Gastroesophageal sphincter (tissue), 3 donors: ENCODE measurements around the gene PYGM.

Experiments used
- POLR2A ChIP-seq, 2 donors: fragments of 450-650 bp; IDR thresholded peaks; one replicate each; pipeline ENCODE4 v1.6.1; 2017; ENCODE audit warnings: antibody characterized with exemption in 2 of 2, mild to moderate bottlenecking in 2 of 2, moderate library complexity in 1 of 2
- TF ChIP-seq, protein P1 (sequence below), 4 experiments: fragments of 200-600 bp in 2 of 4; fragments of 450-650 bp in 2 of 4; sonication (generic) in 1 of 4; IDR thresholded peaks; one replicate each; pipeline ENCODE4 v1.5.1; 2017 to 2019; ENCODE audit warnings: antibody characterized with exemption in 4 of 4, mild to moderate bottlenecking in 2 of 4, moderate library complexity in 2 of 4

DNA sequence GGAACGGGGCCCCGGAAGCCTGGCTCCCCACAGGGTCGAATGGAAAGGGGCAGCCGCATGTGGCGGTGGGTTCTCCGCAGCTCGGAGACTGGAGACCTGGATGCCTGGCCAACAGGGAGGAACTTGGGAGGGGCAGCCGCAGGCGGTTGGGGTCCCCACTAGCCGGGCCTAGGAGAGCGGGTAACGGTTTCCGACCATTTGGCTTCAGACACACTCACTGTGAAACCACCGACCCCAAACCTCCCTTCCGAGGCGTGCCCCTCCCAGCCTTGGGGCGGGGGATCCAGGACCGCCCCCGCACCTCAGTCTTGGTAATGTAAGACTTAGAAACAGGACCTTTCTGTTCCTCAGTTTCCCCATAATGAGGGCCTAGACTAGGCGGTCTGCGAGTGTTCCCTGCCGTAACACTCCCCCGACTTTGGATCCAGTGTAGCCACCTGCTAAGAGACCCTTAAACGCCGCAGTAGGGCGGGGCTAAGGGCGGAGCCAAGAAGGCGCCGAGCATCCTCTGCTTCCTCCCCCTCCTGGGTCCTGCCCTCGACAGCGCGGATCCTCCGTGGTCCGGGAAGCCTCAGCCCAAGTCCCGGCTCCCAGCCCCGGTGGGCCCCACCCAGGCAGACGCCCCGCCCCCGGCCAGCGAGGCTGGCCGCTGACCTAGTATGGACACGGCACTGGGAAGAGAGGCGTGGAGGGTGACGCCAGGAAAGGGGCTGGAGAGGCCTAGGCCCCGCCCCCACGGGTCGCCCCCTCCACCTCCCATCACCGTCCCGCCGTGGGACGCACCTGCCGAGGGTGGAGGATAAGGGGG, 14.0 kb downstream of the PYGM start:
- TF ChIP-seq, protein P1, sequence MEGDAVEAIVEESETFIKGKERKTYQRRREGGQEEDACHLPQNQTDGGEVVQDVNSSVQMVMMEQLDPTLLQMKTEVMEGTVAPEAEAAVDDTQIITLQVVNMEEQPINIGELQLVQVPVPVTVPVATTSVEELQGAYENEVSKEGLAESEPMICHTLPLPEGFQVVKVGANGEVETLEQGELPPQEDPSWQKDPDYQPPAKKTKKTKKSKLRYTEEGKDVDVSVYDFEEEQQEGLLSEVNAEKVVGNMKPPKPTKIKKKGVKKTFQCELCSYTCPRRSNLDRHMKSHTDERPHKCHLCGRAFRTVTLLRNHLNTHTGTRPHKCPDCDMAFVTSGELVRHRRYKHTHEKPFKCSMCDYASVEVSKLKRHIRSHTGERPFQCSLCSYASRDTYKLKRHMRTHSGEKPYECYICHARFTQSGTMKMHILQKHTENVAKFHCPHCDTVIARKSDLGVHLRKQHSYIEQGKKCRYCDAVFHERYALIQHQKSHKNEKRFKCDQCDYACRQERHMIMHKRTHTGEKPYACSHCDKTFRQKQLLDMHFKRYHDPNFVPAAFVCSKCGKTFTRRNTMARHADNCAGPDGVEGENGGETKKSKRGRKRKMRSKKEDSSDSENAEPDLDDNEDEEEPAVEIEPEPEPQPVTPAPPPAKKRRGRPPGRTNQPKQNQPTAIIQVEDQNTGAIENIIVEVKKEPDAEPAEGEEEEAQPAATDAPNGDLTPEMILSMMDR (IDR thresholded peaks at IDR 0.05): no peak
- peak; percentile 63 to 76 for TF ChIP-seq POLR2A (IDR thresholded peaks at IDR 0.05)
